Caki2 (cell line): Measurements from ENCODE around the gene TPM1. TPM values are rescaled to one million over a fixed set of nuclear protein-coding genes. Genes with fewer than 3 reads are reported as not detected.

Source experiments
- DNase-seq: peaks from one replicate; pipeline ENCODE4 v3.0.0-alpha.2; 2015; ENCODE audit warnings: low read depth
- in situ Hi-C: cut with HindIII; loops from 2 replicates; pipeline ENCODE4 v1.10.0; 2016; ENCODE audit warnings: low sequenced_read_pairs, low pct_unique_long_range_greater_than_20kb, mixed read lengths
- total RNA-seq: library from RNA; depleted of rRNA; stranded (reverse); fragments of >200 nt; shearing (Covaris generic); gene quantifications from 2 replicates; pipeline ENCODE4 v1.2.3, GENCODE V29; 2014; ENCODE audit warnings: low replicate concordance

TPM1 gene
- total RNA-seq, 1 experiment from 2014 or later: 681 TPM

DNA sequence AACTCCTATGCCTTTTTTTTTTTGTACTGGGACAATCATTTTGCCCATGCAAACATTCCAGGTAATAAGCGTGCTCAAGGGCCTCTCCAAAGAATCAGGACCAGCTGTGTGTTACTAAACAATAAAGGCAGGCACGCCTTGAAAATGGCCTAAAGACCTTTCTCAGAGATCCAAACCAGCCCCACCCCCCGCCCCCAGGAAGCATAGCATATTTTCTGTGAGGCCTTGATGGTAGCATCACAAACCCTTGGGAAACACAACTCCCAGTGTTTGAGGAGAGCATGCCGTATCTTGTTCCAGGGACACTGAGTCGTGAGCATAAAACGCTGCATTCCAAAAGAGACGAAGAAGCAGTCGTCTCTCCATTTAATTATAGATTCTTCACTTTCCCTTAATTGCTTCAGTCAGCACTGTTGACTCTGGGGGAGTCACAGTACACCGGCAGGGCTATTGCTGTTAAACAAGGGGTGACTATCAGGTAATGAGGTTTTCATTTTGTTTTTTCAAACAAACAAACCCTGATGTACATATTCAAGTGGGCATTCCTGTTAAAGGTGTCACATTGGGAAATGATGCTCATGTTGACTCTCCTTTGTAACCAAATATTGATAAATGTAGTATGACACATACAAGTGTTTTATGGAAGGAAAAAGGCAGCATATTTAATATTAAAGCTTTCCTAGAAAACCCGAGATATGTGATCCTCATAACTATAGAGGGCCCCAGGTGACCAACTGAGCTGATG, 4.4 kb upstream of the TPM1 start:
- in situ Hi-C loops: no loop called here
- no peak for DNase-seq

DNA sequence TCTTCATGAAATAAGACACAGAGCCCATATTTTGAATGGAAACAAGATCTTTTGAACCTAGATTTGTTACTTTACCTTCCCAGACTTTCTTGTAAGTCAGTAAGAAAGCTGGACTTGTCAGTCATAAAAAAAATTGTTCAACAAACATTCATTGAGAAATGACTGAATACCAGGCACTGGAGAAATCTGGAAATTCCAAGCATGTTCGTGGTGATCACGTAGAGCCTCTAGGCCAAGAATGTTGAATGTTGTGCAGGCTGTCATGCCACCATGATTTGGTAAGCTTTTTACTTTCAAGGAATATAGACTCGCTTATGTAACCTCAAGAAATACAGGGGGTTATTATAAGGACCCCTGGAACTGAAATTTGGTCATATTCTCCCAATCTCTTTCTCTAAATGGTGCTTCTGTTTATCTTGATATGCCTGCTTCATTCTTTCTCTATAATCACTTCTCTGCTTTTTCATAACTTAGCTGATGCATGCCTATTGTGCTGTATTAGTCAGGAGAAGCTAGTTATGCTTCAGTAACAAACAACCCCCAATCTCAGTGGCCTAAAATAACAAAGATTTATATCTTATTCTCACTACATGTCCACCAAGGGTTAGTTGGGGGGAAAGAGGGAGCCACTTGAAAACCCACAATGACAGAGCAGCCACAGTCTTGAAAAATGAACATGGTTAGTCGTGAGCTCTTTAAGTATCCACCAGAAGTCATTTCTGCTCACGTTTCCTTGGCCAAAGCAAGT, 3.4 kb upstream of the TPM1 start:
- in situ Hi-C loops: no loop called here
- no peak for DNase-seq

DNA sequence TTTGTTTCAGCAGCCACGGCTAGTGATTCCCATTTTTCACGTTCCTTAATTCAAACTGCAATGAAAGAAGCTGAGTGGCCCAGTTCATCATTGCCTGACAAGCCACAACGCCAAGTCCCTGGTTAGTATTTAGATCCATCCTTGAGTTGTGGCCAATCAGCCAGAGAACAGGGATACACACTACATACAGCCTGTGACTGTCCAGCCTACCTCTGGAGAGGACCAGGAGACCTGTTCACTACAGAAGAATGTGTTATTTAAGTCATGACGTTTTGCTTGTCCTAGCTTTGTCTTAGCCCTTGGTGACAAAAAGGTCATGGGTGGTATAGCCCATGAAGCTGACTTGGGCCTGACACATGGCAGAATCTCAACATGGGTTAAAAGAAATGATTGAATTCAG, 2.7 kb upstream of the TPM1 start:
- in situ Hi-C loops: no loop called here
- DNase-seq: no peak

DNA sequence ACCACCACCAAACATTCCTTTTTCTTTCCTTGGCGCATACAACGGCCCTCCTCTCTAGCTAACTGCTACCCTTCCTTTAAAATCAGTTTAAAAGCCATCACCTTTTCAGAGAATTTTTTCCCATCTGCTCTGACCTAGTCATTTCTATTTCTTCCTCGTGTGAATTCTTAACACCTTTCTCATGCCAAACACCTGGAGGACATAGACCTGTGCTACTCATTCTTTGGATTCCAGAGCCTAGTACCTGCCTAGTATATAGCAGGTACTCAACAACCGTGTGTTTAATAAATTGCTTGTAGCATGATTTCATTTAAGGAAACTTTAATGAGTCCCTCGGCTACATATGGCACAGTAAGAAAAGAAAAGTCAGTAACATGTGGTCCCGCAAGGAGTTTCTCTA, 2.0 kb upstream of the TPM1 start:
- in situ Hi-C loops: no loop called here
- DNase-seq: no peak

- in situ Hi-C loops: no loop called here
- no peak for DNase-seq
Observed at GRCh38 chr15:63040954-63041353, 1.6 kb upstream of the TPM1 start.

GRCh38 chr15:63041402-63041973, 1.1 kb upstream of the TPM1 start:
- in situ Hi-C loops: no loop called here

DNA sequence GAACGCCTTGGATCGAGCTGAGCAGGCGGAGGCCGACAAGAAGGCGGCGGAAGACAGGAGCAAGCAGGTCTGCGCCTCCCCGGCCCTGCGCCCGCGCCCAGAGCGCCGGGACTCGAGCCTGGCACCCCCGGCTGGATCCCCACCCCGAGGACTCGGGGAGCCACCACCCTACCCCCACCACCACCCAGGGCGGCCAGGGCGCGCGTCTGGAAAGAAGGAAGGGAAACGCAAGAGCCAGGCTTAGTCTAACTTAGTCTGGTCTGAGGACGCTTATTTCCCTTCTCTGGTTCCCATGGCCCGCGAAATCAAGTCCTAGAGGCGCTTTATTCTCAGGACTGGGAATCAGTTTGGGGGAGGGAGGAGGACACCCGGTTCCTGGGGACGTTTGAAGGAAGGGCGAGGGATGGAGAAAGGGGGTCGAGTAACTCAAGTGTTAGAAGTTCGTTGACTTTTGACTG, 359 bp downstream of the TPM1 start:
- in situ Hi-C loops: no loop called here

More at GRCh38 chr15:63041402-63041973, 1.1 kb upstream of the TPM1 start:
- no peak for DNase-seq

DNA sequence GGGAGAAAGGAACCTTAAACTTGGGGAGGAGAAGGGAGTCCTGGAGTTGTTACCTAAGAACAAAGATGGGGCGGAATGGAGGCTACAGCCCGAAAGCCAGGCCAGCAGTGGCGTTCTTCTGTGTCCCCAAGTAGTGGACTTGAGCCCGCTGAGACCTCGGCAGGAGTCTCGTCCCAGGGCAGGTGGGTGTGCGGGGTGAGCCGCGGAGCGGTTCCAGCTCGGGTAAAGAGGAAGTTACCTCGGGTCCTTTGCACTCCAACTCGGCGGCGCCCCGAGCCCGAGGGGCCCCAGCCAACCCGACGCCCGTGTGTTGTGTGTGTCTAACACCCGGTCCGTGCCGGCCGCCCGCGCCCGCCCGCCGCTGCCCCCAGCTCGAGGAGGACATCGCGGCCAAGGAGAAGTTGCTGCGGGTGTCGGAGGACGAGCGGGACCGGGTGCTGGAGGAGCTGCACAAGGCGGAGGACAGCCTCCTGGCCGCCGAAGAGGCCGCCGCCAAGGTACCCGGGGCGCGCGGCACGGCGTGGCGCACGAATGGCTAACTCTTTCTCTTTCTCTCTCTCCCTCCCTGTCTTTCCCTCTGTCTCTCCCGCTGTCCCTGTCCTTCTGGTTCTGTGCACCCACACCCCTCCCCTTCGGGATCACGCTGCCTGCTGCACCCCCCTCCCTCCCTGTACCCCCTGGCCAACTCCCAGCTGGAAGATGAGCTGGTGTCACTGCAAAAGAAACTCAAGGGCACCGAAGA, 959 bp downstream of the TPM1 start:
- no peak for DNase-seq
- in situ Hi-C loops: no loop called here

More for the DNA sequence above, 359 bp downstream of the TPM1 start:
- no peak for DNase-seq

- DNase-seq: no peak
- in situ Hi-C loops: no loop called here
Observed at GRCh38 chr15:63044077-63044644, 1.6 kb downstream of the TPM1 start.

DNA sequence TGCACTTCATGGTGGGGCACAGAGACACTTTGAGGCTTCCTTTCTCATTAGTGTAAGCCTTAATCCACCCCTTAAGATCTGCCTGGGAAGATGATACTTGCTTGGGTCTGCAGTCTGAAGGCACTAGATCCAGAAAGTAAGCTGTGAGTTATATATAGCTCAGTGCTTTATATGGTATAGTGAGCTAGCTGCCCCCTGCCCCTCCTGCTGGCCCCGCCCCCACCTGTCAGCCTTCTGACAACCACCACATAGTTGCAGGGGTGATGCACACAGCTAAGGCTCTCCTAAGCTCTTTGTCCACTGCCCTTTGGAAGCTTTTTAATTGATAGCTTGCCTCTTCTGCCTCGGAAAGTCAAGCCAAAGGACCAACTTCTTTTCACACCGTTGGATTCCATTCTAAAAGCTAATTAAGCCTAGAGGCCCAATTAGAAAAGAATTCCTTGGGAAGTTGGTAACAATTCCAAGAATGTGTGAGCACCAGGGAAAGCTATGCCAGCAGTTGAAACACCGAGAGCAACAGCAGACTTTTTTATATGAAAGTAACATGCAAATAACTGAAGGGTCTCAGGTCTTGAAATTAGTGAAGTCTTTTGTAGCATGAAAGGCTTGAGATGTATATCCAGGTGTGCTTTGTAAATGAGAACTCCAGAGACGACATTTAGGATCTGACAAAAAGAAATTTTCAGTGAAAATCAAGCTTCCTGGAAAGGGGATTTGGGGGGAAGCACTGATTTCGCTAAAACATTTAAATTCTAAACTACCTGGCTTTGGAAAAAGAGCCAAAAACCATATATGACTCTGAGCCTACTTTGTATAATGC, 2.3 kb downstream of the TPM1 start:
- no peak for DNase-seq
- in situ Hi-C loops: no loop called here

DNA sequence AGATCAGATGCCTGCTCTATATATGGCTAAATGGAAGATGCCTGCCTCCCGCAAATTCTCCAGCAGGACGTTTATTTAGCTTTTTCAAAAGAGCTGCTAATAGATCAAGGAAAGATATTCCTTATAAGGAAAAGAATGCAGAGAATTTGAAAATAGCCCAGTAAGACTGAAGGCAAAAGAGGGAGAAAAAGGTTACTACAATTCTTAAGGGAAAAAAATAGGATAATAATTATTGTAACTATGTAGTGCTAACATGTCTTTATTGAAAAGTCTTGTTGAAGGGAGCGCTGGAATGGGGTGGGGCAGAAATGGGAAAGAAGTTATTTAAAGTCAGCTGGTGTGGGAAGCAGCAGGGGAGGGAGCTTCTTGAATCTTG, 2.9 kb downstream of the TPM1 start:
- no peak for DNase-seq
- in situ Hi-C loops: no loop called here

- DNase-seq: no peak
- in situ Hi-C loops: no loop called here
Observed at GRCh38 chr15:63045879-63046278, 3.3 kb downstream of the TPM1 start.

- in situ Hi-C loops: no loop called here
Observed at GRCh38 chr15:63046917-63047760, 4.6 kb downstream of the TPM1 start.

GRCh38 chr15:63047792-63048114, 5.2 kb downstream of the TPM1 start:
- in situ Hi-C loops: no loop called here
- no peak for DNase-seq

More at GRCh38 chr15:63046917-63047760, 4.6 kb downstream of the TPM1 start:
- DNase-seq: no peak

GRCh38 chr15:63048115-63048775, 5.7 kb downstream of the TPM1 start:
- in situ Hi-C loops: no loop called here
- peak; percentile 97 for DNase-seq
